HL-60 (cell line): Measurements from ENCODE around the gene KIF23.

ENCODE experiments used
- DNase-seq, 2 experiments: peaks; one replicate each; pipeline ENCODE4 v3.0.0-alpha.2; 2010 to 2020; ENCODE audit warnings: low read depth in 1 of 2, low spot score in 1 of 2
- H3K27ac ChIP-seq: fragments of 250-450 bp; sonication (Bioruptor Pico); replicated peaks from 2 replicates; pipeline ENCODE4 v1.5.1; 2020; ENCODE audit warnings: mild to moderate bottlenecking, moderate library complexity
- H3K27me3 ChIP-seq: fragments of 250-450 bp; sonication (Bioruptor Pico); 2 replicates; pipeline ENCODE4 v1.5.1; 2021; ENCODE audit warnings: mild to moderate bottlenecking, moderate library complexity; ENCODE audit not compliant: insufficient read depth, poor library complexity, severe bottlenecking
- H3K4me3 ChIP-seq: replicated peaks from 2 replicates; pipeline ENCODE4 v1.5.1; 2011; ENCODE audit warnings: mild to moderate bottlenecking, control low read depth, low read length; ENCODE audit not compliant: insufficient read depth
- CTCF ChIP-seq: IDR thresholded peaks from one replicate; pipeline ENCODE4 v1.5.1; 2011; ENCODE audit warnings: low read length, control low read depth, inconsistent platforms; ENCODE audit not compliant: insufficient read depth
- GABPA ChIP-seq: IDR thresholded peaks from 2 replicates; pipeline ENCODE4 v1.6.1; 2012; ENCODE audit warnings: low read depth
- POLR2AphosphoS5 ChIP-seq: IDR thresholded peaks from 2 replicates; pipeline ENCODE4 v1.6.1; 2012; ENCODE audit warnings: low read depth
- REST ChIP-seq: IDR thresholded peaks from 2 replicates; pipeline ENCODE4 v1.6.1; 2012; ENCODE audit warnings: low read depth; ENCODE audit not compliant: insufficient replicate concordance
- SPI1 ChIP-seq: IDR thresholded peaks from 2 replicates; pipeline ENCODE4 v1.6.1; 2012; ENCODE audit warnings: low read depth, mild to moderate bottlenecking, borderline replicate concordance

The KIF23 gene

GRCh38 chr15:69479971-69480370 lies 65.8 kb downstream of the KIF23 start:
- Histone ChIP-seq H3K27ac (no peak overlapping the region), H3K27me3 (no peaks in the 10 kb centered on the region), H3K4me3 (no peak overlapping the region)
- no peak for DNase-seq
- TF ChIP-seq CTCF (no peak), REST (no peak), POLR2AphosphoS5 (no peak), GABPA (no peak), SPI1 (no peak)

GRCh38 chr15:69480932-69481331 lies 66.8 kb downstream of the KIF23 start:
- no peak for DNase-seq
- TF ChIP-seq REST = no peak
- no peak for TF ChIP-seq GABPA
- TF ChIP-seq SPI1 = no peak
- TF ChIP-seq CTCF = no peak
- no peak for TF ChIP-seq POLR2AphosphoS5
- Histone ChIP-seq H3K27ac (no peak overlapping the region), H3K4me3 (no peak overlapping the region), H3K27me3 (no peaks in the 10 kb centered on the region)

GRCh38 chr15:69482686-69483256 lies 68.6 kb downstream of the KIF23 start:
- H3K27ac ChIP-seq = no peak overlapping the region
- no peak for DNase-seq
- TF ChIP-seq SPI1 (no peak), CTCF (no peak), REST (no peak), GABPA (no peak), POLR2AphosphoS5 (no peak)
- H3K4me3 ChIP-seq = no peak overlapping the region
- H3K27me3 ChIP-seq = no peaks in the 10 kb centered on the region
